HepG2 (cell line): ENCODE measurements around the gene SDR42E2. TPM values are rescaled to one million over a fixed set of nuclear protein-coding genes. Genes with fewer than 3 reads are reported as not detected.
A peak's percentile ranks its signal among the peaks of the same experiment; 100 is the strongest.

Source experiments
- ATAC-seq: fragments of 200-7000 bp; cut with Tn5 transposase; 3 replicates; pipeline ENCODE4 v1.9.1; 2020; ENCODE audit warnings: mild to moderate bottlenecking, moderate library complexity
- BruUV-seq: library from RNA; stranded (reverse); fragments of 400-500 nt; replicated peaks from 2 replicates; lab custom pipeline; 2021; lab: Mats Ljungman, UMichigan
- CTCF ChIA-PET: fragments of 300-600 bp; formaldehyde crosslinking; extraction: SDS; loops from one replicate; lab custom pipeline; 2021; ENCODE audit warnings: low total read pairs, inconsistent platforms, low intra/inter-chr PET ratio; lab: Yijun Ruan, JAX
- POLR2A ChIA-PET: fragments of 350-600 bp; sonication (Branson Sonifier 250); formaldehyde crosslinking; loops from one replicate; lab custom pipeline; 2020; ENCODE audit warnings: antibody characterized with exemption, inconsistent platforms; lab: Yijun Ruan, JAX
- DNase-seq: peaks from one replicate; pipeline ENCODE4 v3.0.0-alpha.2; 2015; ENCODE audit warnings: low spot score
- FAIRE-seq: peaks from 3 replicates; lab custom pipeline; 2011; peaks lifted over from hg19 to GRCh38; lab: Jason Lieb, UNC
- H2AFZ ChIP-seq: one replicate; pipeline ENCODE4 v1.6.1; 2011; ENCODE audit warnings: low read length, inconsistent platforms
- H3K27ac ChIP-seq: fragments of 300-600 bp; 3 replicates; pipeline ENCODE4 v1.8.0; 2011; ENCODE audit warnings: mixed run types, mild to moderate bottlenecking, mixed read lengths, low read length, inconsistent platforms; ENCODE audit not compliant: insufficient read depth; ENCODE audit errors: extremely low read length
- H3K27me3 ChIP-seq, 2 experiments: fragments of 200-600 bp in 1 of 2; 2 replicates in 1 of 2; 3 replicates in 1 of 2; pipeline versions ENCODE4 v1.6.0 to v1.8.0; 2011; ENCODE audit warnings: low read length in 2 of 2, mild to moderate bottlenecking in 2 of 2, moderate library complexity in 2 of 2, inconsistent platforms in 1 of 2; ENCODE audit not compliant: insufficient read depth in 2 of 2, control insufficient read depth in 1 of 2
- H3K36me3 ChIP-seq, 2 experiments: fragments of 200-600 bp in 1 of 2; replicated peaks in 1 of 2; 2 replicates in 1 of 2; 3 replicates in 1 of 2; pipeline versions ENCODE4 v1.5.1 to v1.8.0; 2011; ENCODE audit warnings: low read length in 2 of 2, inconsistent platforms in 1 of 2; ENCODE audit not compliant: insufficient read depth in 2 of 2, control insufficient read depth in 1 of 2
- H3K4me1 ChIP-seq: 2 replicates; pipeline ENCODE4 v1.5.1; 2012; ENCODE audit warnings: low read length, inconsistent platforms; ENCODE audit not compliant: insufficient read depth
- H3K4me2 ChIP-seq: 2 replicates; pipeline ENCODE4 v1.6.0; 2011; ENCODE audit warnings: low read depth, low read length, inconsistent platforms
- H3K4me3 ChIP-seq, 3 experiments: fragments of 200-600 bp in 1 of 3; sonication (generic), shearing (Covaris generic) in 1 of 3; replicated peaks in 1 of 3; 2 replicates each; pipeline ENCODE4 v1.5.1; 2011 to 2016; ENCODE audit warnings: low read length in 3 of 3, inconsistent platforms in 2 of 3, low read depth in 2 of 3, mild to moderate bottlenecking in 2 of 3, control low read depth in 1 of 3, mixed read lengths in 1 of 3; ENCODE audit not compliant: insufficient read depth in 1 of 3
- H3K79me2 ChIP-seq: one replicate; pipeline ENCODE4 v1.6.1; 2011; ENCODE audit warnings: low read length, inconsistent platforms; ENCODE audit not compliant: insufficient read depth
- H3K9ac ChIP-seq: 2 replicates; pipeline ENCODE4 v1.6.0; 2011; ENCODE audit warnings: mild to moderate bottlenecking, low read depth, low read length, inconsistent platforms; ENCODE audit not compliant: insufficient read depth
- H3K9me3 ChIP-seq: 2 replicates; pipeline ENCODE4 v1.5.1; 2012; ENCODE audit warnings: mild to moderate bottlenecking, low read length
- H4K20me1 ChIP-seq: 2 replicates; pipeline ENCODE4 v1.6.0; 2011; ENCODE audit warnings: inconsistent platforms, mild to moderate bottlenecking, low read length, moderate library complexity; ENCODE audit not compliant: insufficient read depth
- ELK4 ChIP-seq: sonication (generic); formaldehyde crosslinking; IDR thresholded peaks from 2 replicates; pipeline ENCODE4 v1.9.0; 2021; ENCODE audit warnings: missing genetic modification reagents, borderline replicate concordance
- HMG20B ChIP-seq: conservative IDR thresholded peaks from 2 replicates; pipeline ENCODE4 v1.6.1; 2016; ENCODE audit warnings: missing genetic modification reagents, missing compliant biosample characterization
- MXD1 ChIP-seq: sonication (generic); formaldehyde crosslinking; IDR thresholded peaks from 2 replicates; pipeline ENCODE4 v1.4.0; 2020; ENCODE audit warnings: mild to moderate bottlenecking, missing genetic modification reagents
- PHF21A ChIP-seq: sonication (generic); formaldehyde crosslinking; IDR thresholded peaks from 2 replicates; pipeline ENCODE4 v1.5.0; 2020; ENCODE audit warnings: mild to moderate bottlenecking, missing genetic modification reagents
- POGZ ChIP-seq: sonication (generic); formaldehyde crosslinking; IDR thresholded peaks from 2 replicates; pipeline ENCODE4 v1.4.0; 2020; ENCODE audit warnings: mild to moderate bottlenecking, missing genetic modification reagents
- PRPF4 ChIP-seq: fragments of 200-400 bp; formaldehyde crosslinking; IDR thresholded peaks from 2 replicates; pipeline ENCODE4 v1.6.1; 2016; ENCODE audit warnings: low read length, low read depth; ENCODE audit not compliant: poor library complexity, severe bottlenecking
- ZMYM3 ChIP-seq: sonication (generic); formaldehyde crosslinking; IDR thresholded peaks from 2 replicates; pipeline ENCODE4 v1.5.1; 2020; ENCODE audit warnings: mild to moderate bottlenecking, missing genetic modification reagents
- ZNF281 ChIP-seq: sonication (generic); formaldehyde crosslinking; IDR thresholded peaks from 2 replicates; pipeline ENCODE4 v1.4.0; 2020; ENCODE audit warnings: missing genetic modification reagents, borderline replicate concordance
- ZNF292 ChIP-seq: sonication (generic); formaldehyde crosslinking; IDR thresholded peaks from 2 replicates; pipeline ENCODE4 v1.8.1; 2022; ENCODE audit warnings: mild to moderate bottlenecking, low read depth, missing genetic modification reagents, borderline replicate concordance
- ZNF562 ChIP-seq: sonication (generic); formaldehyde crosslinking; IDR thresholded peaks from 2 replicates; pipeline ENCODE4 v1.8.0; 2022; ENCODE audit warnings: missing genetic modification reagents, borderline replicate concordance
- ZNF7 ChIP-seq: IDR thresholded peaks from 2 replicates; pipeline ENCODE4 v1.6.1; 2016; ENCODE audit warnings: missing biosample characterization, missing genetic modification reagents
- ZNF710 ChIP-seq: sonication (generic); formaldehyde crosslinking; IDR thresholded peaks from 2 replicates; pipeline ENCODE4 v1.5.0; 2020; ENCODE audit warnings: mild to moderate bottlenecking, missing genetic modification reagents, borderline replicate concordance
- ZNF784 ChIP-seq: sonication (generic); formaldehyde crosslinking; IDR thresholded peaks from 2 replicates; pipeline ENCODE4 v1.5.1; 2020; ENCODE audit warnings: missing genetic modification reagents, mild to moderate bottlenecking, borderline replicate concordance
- ZSCAN31 ChIP-seq: sonication (generic); formaldehyde crosslinking; IDR thresholded peaks from 2 replicates; pipeline ENCODE4 v1.5.0; 2020; ENCODE audit warnings: low read depth, mild to moderate bottlenecking, missing genetic modification reagents
- WGBS: methylation state at CpG from one replicate; pipeline ENCODE4 v1.1.6; 2017; ENCODE audit warnings: low lambda C conversion rate; 5-methylcytosine and 5-hydroxymethylcytosine counted together
- in situ Hi-C: cut with HindIII; loops from 2 replicates; pipeline ENCODE4 v1.10.0; 2017; ENCODE audit warnings: low pct_unique_long_range_greater_than_20kb; ENCODE audit not compliant: extremely low pct_ligation_motif_present
- intact Hi-C: fragments of 100-400 bp; cut with micrococcal nuclease; formaldehyde crosslinking; loops from one replicate; pipeline ENCODE4 v1.10.0; 2022; ENCODE audit not compliant: unreplicated experiment
- polyA plus RNA-seq, 8 experiments: library from polyadenylated mRNA; depleted of rRNA in 3 of 8; stranded (reverse) in 7 of 8; unstranded in 1 of 8; fragments of >200 nt; fragmentation: Illumina TruSeq in 4 of 8; extraction: Trizol in 4 of 8; gene quantifications; 2 replicates each; pipeline versions ENCODE4 v1.2.1 to v1.2.3, GENCODE V29; 2011 to 2016; ENCODE audit warnings: low read depth in 4 of 8, missing spikeins in 1 of 8, mixed read lengths in 1 of 8; ENCODE audit not compliant: insufficient read depth in 1 of 8
- total RNA-seq, 5 experiments: library from RNA; depleted of rRNA; stranded (reverse); fragments of >200 nt; fragmentation: Illumina TruSeq; extraction: Trizol; gene quantifications; 2 replicates each; pipeline ENCODE4 v1.2.3, GENCODE V29; 2016; ENCODE audit warnings: low read depth in 1 of 5

SDR42E2 gene
- total and polyA plus RNA-seq, 2 of the 13 experiments (the other 11 are each of a cell fraction or from before 2014, with no cell fraction given), result 0.05 to 0.11 TPM

- TF ChIP-seq ZNF7 (peak; percentile 94), ELK4 (CRISPR knock-in tag) (no peak)
Measured at GRCh38 chr16:22203091-22203490, 40.8 kb downstream of the SDR42E2 start (continued).

- in situ Hi-C loops (no loop called here), intact Hi-C loops (no loop called here)
- Histone ChIP-seq H3K27me3 (no peaks in the 10 kb centered on the region; a peak in 1 of 5 replicates), H4K20me1 (no peaks in the 10 kb centered on the region), H3K4me3 (peak overlapping the region in 2 of 3 experiments; percentile 54 to 93; a peak in 1 of 6 replicates), H3K27ac (no peak overlapping the region), H3K79me2 (peaks cover 27% of the 10 kb centered on the region), H3K9me3 (no peaks in the 10 kb centered on the region), H3K4me1 (peaks cover 76% of the 10 kb centered on the region), H3K36me3 (no peaks in the 10 kb centered on the region), H2AFZ (no peak overlapping the region), H3K9ac (no peak overlapping the region), H3K4me2 (peak overlapping the region; percentile 96)
- ATAC-seq (no peak), FAIRE-seq (no peak), DNase-seq (no peak)
- BruUV-seq, result no TSS peak
- 91% methylated on average over 2 of the region's 2 CpGs for WGBS
- ChIA-PET CTCF (interaction anchor here (1.1 kb wide), 1 partner anchor 95 kb away, joined by 3 read pairs; no protein-coding TSS in a partner anchor), POLR2A (interaction anchor here (0.6 to 5.4 kb wide), 3 partner anchors 12 to 171 kb away, joined by 3 to 78 read pairs (median 5); no protein-coding TSS in a partner anchor)
- TF ChIP-seq ZNF784 (CRISPR knock-in tag), result no peak
- no peak for TF ChIP-seq ZNF281 (CRISPR knock-in tag)
- TF ChIP-seq ZSCAN31 (CRISPR knock-in tag), result 0 out of 2 replicates have a peak, but pooled peaks have one; percentile 51
- no peak for TF ChIP-seq PRPF4
- TF ChIP-seq HMG20B (CRISPR knock-in tag), result no peak
- no peak for TF ChIP-seq ZNF562 (CRISPR knock-in tag)
- 0 out of 2 replicates have a peak, but pooled peaks have one; percentile 6 for TF ChIP-seq POGZ
- TF ChIP-seq ZNF710, result no peak
- 0 out of 2 replicates have a peak, but pooled peaks have one; percentile 11 for TF ChIP-seq ZMYM3 (CRISPR knock-in tag)
- 0 out of 2 replicates have a peak, but pooled peaks have one; percentile 40 for TF ChIP-seq PHF21A (CRISPR knock-in tag)
- no peak for TF ChIP-seq ZNF292 (CRISPR knock-in tag)
- no peak for TF ChIP-seq MXD1
Measured at GRCh38 chr16:22204091-22204655, 41.9 kb downstream of the SDR42E2 start.
